HEK293T (cell line): ENCODE data around the gene CCDC51.

Source experiments
- ARNT ChIP-seq: fragments of 450-650 bp; IDR thresholded peaks from 2 replicates; pipeline ENCODE4 v1.6.1; 2017; ENCODE audit warnings: mild to moderate bottlenecking
- CTBP1 ChIP-seq: fragments of 450-650 bp; IDR thresholded peaks from 2 replicates; pipeline ENCODE4 v1.6.1; 2016; ENCODE audit warnings: borderline replicate concordance
- ELF4 ChIP-seq: fragments of 450-650 bp; IDR thresholded peaks from 2 replicates; pipeline ENCODE4 v1.6.1; 2017; ENCODE audit warnings: antibody characterized with exemption
- FOXA1 ChIP-seq: fragments of 450-650 bp; IDR thresholded peaks from 2 replicates; pipeline ENCODE4 v1.6.1; 2016; ENCODE audit warnings: mild to moderate bottlenecking
- FOXK2 ChIP-seq: fragments of 450-650 bp; IDR thresholded peaks from 2 replicates; pipeline ENCODE4 v1.6.1; 2016; ENCODE audit warnings: mild to moderate bottlenecking
- FOXM1 ChIP-seq: fragments of 450-650 bp; IDR thresholded peaks from 2 replicates; pipeline ENCODE4 v1.6.1; 2017; ENCODE audit warnings: mild to moderate bottlenecking, borderline replicate concordance
- HDGF ChIP-seq: fragments of 450-650 bp; IDR thresholded peaks from 2 replicates; pipeline ENCODE4 v1.6.1; 2017; ENCODE audit warnings: antibody characterized with exemption, borderline replicate concordance
- SP1 ChIP-seq: fragments of 450-650 bp; IDR thresholded peaks from 2 replicates; pipeline ENCODE4 v1.6.1; 2017
- SUZ12 ChIP-seq: fragments of 450-650 bp; IDR thresholded peaks from 2 replicates; pipeline ENCODE4 v1.6.1; 2016; ENCODE audit warnings: mild to moderate bottlenecking
- TARDBP ChIP-seq: fragments of 450-650 bp; IDR thresholded peaks from 2 replicates; pipeline ENCODE4 v1.6.1; 2016

GRCh38 chr3:48435223-48435595, 4.7 kb downstream of the CCDC51 start:
- no peak for TF ChIP-seq FOXA1
- no peak for TF ChIP-seq FOXM1
- no peak for TF ChIP-seq ELF4
- no peak for TF ChIP-seq SUZ12
- TF ChIP-seq TARDBP, result no peak
- no peak for TF ChIP-seq FOXK2
- TF ChIP-seq HDGF, result no peak
- TF ChIP-seq SP1, result no peak
- no peak for TF ChIP-seq CTBP1
- TF ChIP-seq ARNT, result no peak
